ENCODE measurements around the gene PDIA6. TPM values are rescaled to one million over a fixed set of nuclear protein-coding genes. Genes with fewer than 3 reads are reported as not detected.

Gene PDIA6
- total RNA-seq, 1 experiment from 2014 or later: 149 TPM

DNA sequence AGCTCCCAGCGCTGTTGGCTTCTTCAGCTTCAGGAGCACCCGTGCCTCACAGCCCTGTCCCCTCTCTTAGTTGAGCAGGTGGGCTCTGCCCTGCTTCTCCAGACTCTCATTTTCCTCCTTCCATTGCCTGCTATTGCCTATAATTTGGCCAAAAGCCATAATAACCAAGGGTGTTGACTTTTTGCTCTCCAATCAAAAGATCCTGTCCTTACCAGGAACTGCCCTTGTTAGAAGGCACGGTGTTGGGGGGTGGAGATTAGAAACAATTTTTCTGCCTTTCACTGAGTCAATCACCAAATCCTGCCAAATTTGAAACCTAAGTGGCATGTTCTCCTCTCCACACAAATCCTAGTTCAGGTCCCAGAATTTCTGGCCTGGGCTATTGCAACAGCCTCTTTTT, 16.7 kb upstream of the PDIA6 start:
- no peak overlapping the region for H3K4me3 ChIP-seq (replicated peaks in 1 of 2; ENCODE audit: low read depth in 1 of 2, low read length in 2 of 2)
- TF ChIP-seq SP1 (IDR thresholded peaks at IDR 0.05; ENCODE audit: low read depth) (no peak), TCF7L2 (IDR thresholded peaks at IDR 0.05; ENCODE audit: borderline replicate concordance, extremely low read depth, insufficient read depth, insufficient read length) (no peak), YY1 (IDR thresholded peaks at IDR 0.05; ENCODE audit: extremely low read depth, insufficient replicate concordance, low read depth, low read length) (no peak)
- TF ChIP-seq, protein P1, sequence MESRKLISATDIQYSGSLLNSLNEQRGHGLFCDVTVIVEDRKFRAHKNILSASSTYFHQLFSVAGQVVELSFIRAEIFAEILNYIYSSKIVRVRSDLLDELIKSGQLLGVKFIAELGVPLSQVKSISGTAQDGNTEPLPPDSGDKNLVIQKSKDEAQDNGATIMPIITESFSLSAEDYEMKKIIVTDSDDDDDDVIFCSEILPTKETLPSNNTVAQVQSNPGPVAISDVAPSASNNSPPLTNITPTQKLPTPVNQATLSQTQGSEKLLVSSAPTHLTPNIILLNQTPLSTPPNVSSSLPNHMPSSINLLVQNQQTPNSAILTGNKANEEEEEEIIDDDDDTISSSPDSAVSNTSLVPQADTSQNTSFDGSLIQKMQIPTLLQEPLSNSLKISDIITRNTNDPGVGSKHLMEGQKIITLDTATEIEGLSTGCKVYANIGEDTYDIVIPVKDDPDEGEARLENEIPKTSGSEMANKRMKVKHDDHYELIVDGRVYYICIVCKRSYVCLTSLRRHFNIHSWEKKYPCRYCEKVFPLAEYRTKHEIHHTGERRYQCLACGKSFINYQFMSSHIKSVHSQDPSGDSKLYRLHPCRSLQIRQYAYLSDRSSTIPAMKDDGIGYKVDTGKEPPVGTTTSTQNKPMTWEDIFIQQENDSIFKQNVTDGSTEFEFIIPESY (IDR thresholded peaks at IDR 0.05; ENCODE audit: extremely low read depth, insufficient replicate concordance, low read length): no peak
- TF ChIP-seq, protein P2, sequence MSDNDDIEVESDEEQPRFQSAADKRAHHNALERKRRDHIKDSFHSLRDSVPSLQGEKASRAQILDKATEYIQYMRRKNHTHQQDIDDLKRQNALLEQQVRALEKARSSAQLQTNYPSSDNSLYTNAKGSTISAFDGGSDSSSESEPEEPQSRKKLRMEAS (IDR thresholded peaks at IDR 0.05): no peak
- no peak for ATAC-seq
- H3K4me1 ChIP-seq (ENCODE audit: control insufficient read depth in 1 of 2, insufficient read depth in 2 of 2, low read length in 2 of 2): peaks cover 0 to 9% of the 10 kb centered on the region in 2 experiments; a peak in 2 of 4 replicates
- ChIA-PET POLR2A (no interaction called here), RAD21 (ENCODE audit: low non-redundant PET in 1 of 2, low total read pairs in 2 of 2, uncharacterized antibody in 2 of 2, unreplicated experiment in 2 of 2) (no interaction called here), CTCF (interaction anchor here (1.9 kb wide), 1 partner anchor 296 kb away, joined by 10 read pairs; no protein-coding TSS in a partner anchor)
- H2AFZ ChIP-seq (ENCODE audit: low read depth, low read length, poor library complexity, severe bottlenecking): no peak overlapping the region
- no peak overlapping the region for H3K4me2 ChIP-seq (ENCODE audit: low read length)
- DNase-seq (ENCODE audit: low read depth, low spot score): no peak
- H3K79me2 ChIP-seq (ENCODE audit: insufficient read depth, low read length): no peaks in the 10 kb centered on the region
- no peak overlapping the region for H3K27ac ChIP-seq (ENCODE audit: low read depth, low read length)
- H3K9ac ChIP-seq (ENCODE audit: low read length): no peak overlapping the region
- H3K36me3 ChIP-seq (ENCODE audit: control insufficient read depth in 1 of 2, insufficient read depth in 2 of 2, low read length in 2 of 2): no peaks in the 10 kb centered on the region
- no TSS peak for BruUV-seq (replicated peaks)
- H3K27me3 ChIP-seq (ENCODE audit: insufficient read depth, low read length): no peaks in the 10 kb centered on the region
- H4K20me1 ChIP-seq (ENCODE audit: insufficient read depth): no peaks in the 10 kb centered on the region
- intact Hi-C loops (cut with micrococcal nuclease): no loop called here
- no peaks in the 10 kb centered on the region for H3K9me2 ChIP-seq (ENCODE audit: insufficient read depth)
- no peaks in the 10 kb centered on the region for H3K9me3 ChIP-seq (ENCODE audit: control insufficient read depth in 1 of 2, insufficient read depth in 1 of 2, low read depth in 1 of 2, low read length in 2 of 2)

DNA sequence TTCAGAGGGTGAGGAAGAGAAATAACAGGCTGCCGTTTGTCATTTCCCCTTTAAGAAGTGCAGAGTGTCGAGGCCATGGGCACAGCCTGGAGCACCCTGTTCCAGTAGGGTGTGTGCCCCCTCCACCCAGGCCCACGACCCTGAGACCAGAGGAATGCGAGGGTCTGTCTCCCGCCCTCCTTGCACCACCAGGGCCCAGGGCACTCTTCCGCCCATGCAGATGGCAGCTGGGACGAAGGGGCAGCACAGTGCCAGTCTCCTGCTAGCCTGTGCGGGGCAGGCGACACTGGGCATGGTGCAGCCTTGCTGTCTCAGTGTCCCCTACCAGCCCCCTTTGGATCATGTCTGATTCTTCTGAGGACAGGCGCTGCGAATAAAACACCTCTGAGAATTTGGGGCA, 15.8 kb upstream of the PDIA6 start:
- H3K9ac ChIP-seq (ENCODE audit: low read length): no peak overlapping the region
- no peak for DNase-seq (ENCODE audit: low read depth, low spot score)

More for the DNA sequence above, 15.8 kb upstream of the PDIA6 start:
- no peaks in the 10 kb centered on the region for H3K9me3 ChIP-seq (ENCODE audit: control insufficient read depth in 1 of 2, insufficient read depth in 1 of 2, low read depth in 1 of 2, low read length in 2 of 2)
- no peaks in the 10 kb centered on the region for H3K79me2 ChIP-seq (ENCODE audit: insufficient read depth, low read length)
- ChIA-PET CTCF (no interaction called here), POLR2A (no interaction called here), RAD21 (ENCODE audit: low non-redundant PET in 1 of 2, low total read pairs in 2 of 2, uncharacterized antibody in 2 of 2, unreplicated experiment in 2 of 2) (no interaction called here)
- H3K27ac ChIP-seq (ENCODE audit: low read depth, low read length): no peak overlapping the region
- H3K4me3 ChIP-seq (replicated peaks in 1 of 2; ENCODE audit: low read depth in 1 of 2, low read length in 2 of 2): no peak overlapping the region
- no peaks in the 10 kb centered on the region for H4K20me1 ChIP-seq (ENCODE audit: insufficient read depth)
- ATAC-seq: no peak
- TF ChIP-seq CBX3 (IDR thresholded peaks at IDR 0.05; ENCODE audit: low read depth) (no peak), JUND (IDR thresholded peaks at IDR 0.05) (no peak), CEBPB (IDR thresholded peaks at IDR 0.05; ENCODE audit: low read depth) (no peak), POLR2A (IDR thresholded peaks at IDR 0.05; ENCODE audit: borderline replicate concordance, extremely low read depth, insufficient read depth, insufficient read length) (no peak), POLR2AphosphoS5 (IDR thresholded peaks at IDR 0.05; ENCODE audit: low read depth, low read length) (no peak), RAD21 (IDR thresholded peaks at IDR 0.05; ENCODE audit: low read depth) (no peak)
- TF ChIP-seq, protein P2 (IDR thresholded peaks at IDR 0.05): no peak
- TF ChIP-seq, protein P3, sequence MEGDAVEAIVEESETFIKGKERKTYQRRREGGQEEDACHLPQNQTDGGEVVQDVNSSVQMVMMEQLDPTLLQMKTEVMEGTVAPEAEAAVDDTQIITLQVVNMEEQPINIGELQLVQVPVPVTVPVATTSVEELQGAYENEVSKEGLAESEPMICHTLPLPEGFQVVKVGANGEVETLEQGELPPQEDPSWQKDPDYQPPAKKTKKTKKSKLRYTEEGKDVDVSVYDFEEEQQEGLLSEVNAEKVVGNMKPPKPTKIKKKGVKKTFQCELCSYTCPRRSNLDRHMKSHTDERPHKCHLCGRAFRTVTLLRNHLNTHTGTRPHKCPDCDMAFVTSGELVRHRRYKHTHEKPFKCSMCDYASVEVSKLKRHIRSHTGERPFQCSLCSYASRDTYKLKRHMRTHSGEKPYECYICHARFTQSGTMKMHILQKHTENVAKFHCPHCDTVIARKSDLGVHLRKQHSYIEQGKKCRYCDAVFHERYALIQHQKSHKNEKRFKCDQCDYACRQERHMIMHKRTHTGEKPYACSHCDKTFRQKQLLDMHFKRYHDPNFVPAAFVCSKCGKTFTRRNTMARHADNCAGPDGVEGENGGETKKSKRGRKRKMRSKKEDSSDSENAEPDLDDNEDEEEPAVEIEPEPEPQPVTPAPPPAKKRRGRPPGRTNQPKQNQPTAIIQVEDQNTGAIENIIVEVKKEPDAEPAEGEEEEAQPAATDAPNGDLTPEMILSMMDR (IDR thresholded peaks at IDR 0.05 in 2 of 3, conservative IDR thresholded peaks at IDR 0.05 in 1 of 3; ENCODE audit: borderline replicate concordance in 1 of 3, insufficient read depth in 1 of 3, low read depth in 2 of 3, low read length in 2 of 3): no peak
- H3K36me3 ChIP-seq (ENCODE audit: control insufficient read depth in 1 of 2, insufficient read depth in 2 of 2, low read length in 2 of 2): no peaks in the 10 kb centered on the region
- intact Hi-C loops (cut with micrococcal nuclease): no loop called here
- no TSS peak for BruUV-seq (replicated peaks)
- H3K9me2 ChIP-seq (ENCODE audit: insufficient read depth): no peaks in the 10 kb centered on the region
- H2AFZ ChIP-seq (ENCODE audit: low read depth, low read length, poor library complexity, severe bottlenecking): no peak overlapping the region
- H3K27me3 ChIP-seq (ENCODE audit: insufficient read depth, low read length): no peaks in the 10 kb centered on the region
- H3K4me1 ChIP-seq (ENCODE audit: control insufficient read depth in 1 of 2, insufficient read depth in 2 of 2, low read length in 2 of 2): peaks cover 0 to 5% of the 10 kb centered on the region in 2 experiments; a peak in 1 of 4 replicates
- no peak overlapping the region for H3K4me2 ChIP-seq (ENCODE audit: low read length)
